ENCODE measurements around the gene FTH1. TPM values are rescaled to one million over a fixed set of nuclear protein-coding genes. Genes with fewer than 3 reads are reported as not detected.

The FTH1 gene
- total and polyA plus RNA-seq, 3 donors from 2014 or later: 1,162 to 2,237 (median 1,419) TPM

DNA sequence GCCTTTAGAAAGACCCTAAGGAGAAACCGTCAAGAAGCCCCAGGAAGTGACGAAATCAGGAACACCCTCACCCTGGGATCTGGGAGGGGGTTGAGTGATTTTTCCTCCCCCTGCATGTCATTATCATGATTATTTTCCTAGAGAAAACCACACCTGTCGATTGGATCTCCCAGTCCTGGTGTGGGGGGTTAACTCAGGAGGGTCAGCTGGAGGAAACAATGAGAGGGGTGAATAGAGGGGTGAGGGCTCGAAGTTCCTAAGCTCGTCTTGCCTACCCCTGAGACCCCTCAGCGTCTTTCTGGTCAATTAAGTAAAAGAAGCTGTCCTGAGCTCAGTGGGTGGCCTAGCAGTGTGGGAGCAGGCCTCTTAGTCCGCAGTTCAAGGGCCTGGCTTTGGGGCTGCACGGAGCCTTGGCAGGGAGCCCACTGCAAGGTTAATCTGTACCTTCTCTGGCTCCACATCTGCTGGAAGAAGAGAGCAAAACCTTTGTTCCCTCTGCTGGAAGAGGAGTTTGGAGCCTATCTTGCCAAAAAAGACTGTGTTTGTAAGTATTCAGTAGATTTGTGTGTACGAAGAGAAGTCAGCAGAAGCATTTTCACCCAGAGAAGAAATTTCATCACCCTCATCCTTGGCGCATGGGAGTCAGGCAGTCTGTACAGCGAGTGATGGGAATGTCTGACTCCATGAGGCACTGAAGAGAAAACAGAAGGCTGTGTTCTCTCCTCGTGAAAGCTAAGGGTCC lies 34.2 kb upstream of the FTH1 start:
- H3K36me3 ChIP-seq (ENCODE audit: low read depth, missing control alignments): no peaks in the 10 kb centered on the region
- no peaks in the 10 kb centered on the region for H3K27me3 ChIP-seq
- WGBS, 2 donors: 35 to 36% methylated on average over 12 of the region's 12 CpGs
- no peak for TF ChIP-seq CTCF (IDR thresholded peaks at IDR 0.05)
- no peak for TF ChIP-seq POLR2A (IDR thresholded peaks at IDR 0.05)
- peaks cover 34% of the 10 kb centered on the region for H3K4me1 ChIP-seq
- no peaks in the 10 kb centered on the region for H3K9me3 ChIP-seq
- peak overlapping the region; percentile 47 to 69 for H3K27ac ChIP-seq
- intact Hi-C loops (cut with DNase I; ENCODE audit: low total_unique reads): no loop called here
- peak; percentile 68 for DNase-seq
- no peak overlapping the region for H3K4me3 ChIP-seq

- no peaks in the 10 kb centered on the region for H3K9me3 ChIP-seq
- peaks cover 34% of the 10 kb centered on the region for H3K4me1 ChIP-seq
- peak overlapping the region in 1 of 2 donors; percentile 47 for H3K27ac ChIP-seq
- no peaks in the 10 kb centered on the region for H3K36me3 ChIP-seq (ENCODE audit: low read depth, missing control alignments)
- intact Hi-C loops (cut with DNase I; ENCODE audit: low total_unique reads): no loop called here
- WGBS, 2 donors: 82 to 86% methylated on average over 15 to 23 of the region's 23 CpGs
- TF ChIP-seq CTCF (IDR thresholded peaks at IDR 0.05) (no peak), POLR2A (IDR thresholded peaks at IDR 0.05) (no peak)
- H3K27me3 ChIP-seq: no peaks in the 10 kb centered on the region
- no peak for DNase-seq
- H3K4me3 ChIP-seq: no peak overlapping the region
These were observed 33.4 kb upstream of the FTH1 start for GRCh38 chr11:62000539-62001446.

- Histone ChIP-seq H3K27me3 (no peaks in the 10 kb centered on the region), H3K4me3 (no peak overlapping the region), H3K4me1 (peaks cover 20% of the 10 kb centered on the region), H3K36me3 (ENCODE audit: low read depth, missing control alignments) (no peaks in the 10 kb centered on the region), H3K9me3 (no peaks in the 10 kb centered on the region), H3K27ac (no peak overlapping the region)
- WGBS, 2 donors: 89 to 96% methylated on average over 7 of the region's 7 CpGs
- TF ChIP-seq CTCF (IDR thresholded peaks at IDR 0.05): no peak
- no peak for TF ChIP-seq POLR2A (IDR thresholded peaks at IDR 0.05)
- intact Hi-C loops (cut with DNase I; ENCODE audit: low total_unique reads): no loop called here
- no peak for DNase-seq
These were observed 31.9 kb upstream of the FTH1 start for GRCh38 chr11:61999141-61999975.

DNA sequence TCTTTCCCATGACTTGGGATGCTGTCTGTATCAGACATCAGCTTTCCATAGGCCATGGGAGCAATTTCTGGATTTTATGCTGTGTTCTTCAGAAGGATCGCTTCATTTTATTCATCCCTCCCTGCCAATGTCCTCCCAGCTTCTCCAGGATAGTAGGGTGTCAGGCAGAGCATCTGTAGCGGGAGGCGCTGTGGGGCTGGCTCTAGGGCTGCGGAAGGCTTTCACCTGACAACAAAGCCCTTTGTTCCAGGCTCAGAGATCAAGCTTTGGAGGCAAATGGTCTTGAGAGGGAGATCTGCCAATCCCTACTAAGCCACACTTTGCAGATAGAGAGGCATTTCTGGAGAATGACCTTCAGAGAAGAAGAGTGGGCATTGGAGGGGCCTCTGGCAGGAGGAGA lies 29.5 kb upstream of the FTH1 start:
- peak; percentile 60 for DNase-seq
- intact Hi-C loops (cut with DNase I; ENCODE audit: low total_unique reads): no loop called here
- H3K27me3 ChIP-seq: no peaks in the 10 kb centered on the region

More for the DNA sequence above, 29.5 kb upstream of the FTH1 start:
- Histone ChIP-seq H3K9me3 (no peaks in the 10 kb centered on the region), H3K27ac (no peak overlapping the region), H3K4me1 (peaks cover 15% of the 10 kb centered on the region), H3K4me3 (no peak overlapping the region), H3K36me3 (ENCODE audit: low read depth, missing control alignments) (no peaks in the 10 kb centered on the region)
- 53 to 91% methylated on average over 4 of the region's 4 CpGs for WGBS, 2 donors
- no peak for TF ChIP-seq CTCF (IDR thresholded peaks at IDR 0.05)
- TF ChIP-seq POLR2A (IDR thresholded peaks at IDR 0.05): no peak
